Activated CD8-positive, alpha-beta memory T cell treated with anti-CD3 and anti-CD28 coated beads, Interleukin-2, amount 10 ng/mL, durations not matched to agents 7 days and 5 days (primary cell): ENCODE results near the gene PPP1R3G. TPM values are rescaled to one million over a fixed set of nuclear protein-coding genes. Genes with fewer than 3 reads are reported as not detected.
"Not testable (repeated sequence)": the region's sequence is repeated elsewhere in the genome, so short reads cannot be mapped to it uniquely, and the experiment has no call there.

Experiments used
- ATAC-seq: fragments of 150-1000 bp; cut with Tn5 transposase; one replicate; pipeline ENCODE4 v1.10.0; 2021; ENCODE audit warnings: moderate library complexity
- CTCF ChIA-PET: fragments of 350-600 bp; sonication (Branson Sonifier 250); formaldehyde crosslinking; loops from one replicate; lab custom pipeline; 2021; ENCODE audit warnings: antibody characterized with exemption; lab: Charles Lee
- DNase-seq: peaks from one replicate; pipeline ENCODE4 v3.0.0-alpha.2; 2020
- H3K27ac Mint-ChIP-seq: one replicate; pipeline ENCODE4 v1.8.0; 2021; ENCODE audit warnings: mild to moderate bottlenecking, mixed read lengths
- H3K27me3 Mint-ChIP-seq: one replicate; pipeline ENCODE4 v1.8.0; 2021; ENCODE audit warnings: mixed read lengths
- H3K36me3 Mint-ChIP-seq: one replicate; pipeline ENCODE4 v1.8.0; 2021; ENCODE audit warnings: mild to moderate bottlenecking, mixed read lengths
- H3K4me1 Mint-ChIP-seq: one replicate; pipeline ENCODE4 v1.8.0; 2021; ENCODE audit warnings: mixed read lengths
- H3K4me3 Mint-ChIP-seq: one replicate; pipeline ENCODE4 v1.8.0; 2021; ENCODE audit warnings: mild to moderate bottlenecking, moderate library complexity, mixed read lengths
- H3K9me3 Mint-ChIP-seq: one replicate; pipeline ENCODE4 v1.8.0; 2022; ENCODE audit warnings: low read depth, mixed read lengths
- total RNA-seq, 2 experiments: library from RNA; stranded (reverse); gene quantifications; one replicate each; pipeline ENCODE4 v1.2.3, GENCODE V29; 2021

PPP1R3G gene
- total RNA-seq, 2 experiments from 2014 or later = not detected

- ATAC-seq = no peak
- Mint-ChIP-seq H3K27ac (no peak overlapping the region), H3K4me3 (no peak overlapping the region), H3K36me3 (no peaks in the 10 kb centered on the region), H3K4me1 (no peaks in the 10 kb centered on the region), H3K27me3 (no peaks in the 10 kb centered on the region), H3K9me3 (no peaks in the 10 kb centered on the region)
- no peak for DNase-seq
- CTCF ChIA-PET = no interaction called here
Measured at GRCh38 chr6:5059036-5059896, 25.9 kb upstream of the PPP1R3G start.

- DNase-seq, CTCF ChIA-PET, H3K27me3 Mint-ChIP-seq, ATAC-seq, H3K4me3 Mint-ChIP-seq, H3K4me1 Mint-ChIP-seq, H3K9me3 Mint-ChIP-seq, H3K27ac Mint-ChIP-seq, H3K36me3 Mint-ChIP-seq: not testable (repeated sequence)
Measured at GRCh38 chr6:5060439-5060838, 24.7 kb upstream of the PPP1R3G start.

GRCh38 chr6:5061152-5061551, 24.0 kb upstream of the PPP1R3G start:
- Mint-ChIP-seq H3K4me1 (no peaks in the 10 kb centered on the region), H3K9me3 (no peaks in the 10 kb centered on the region), H3K27ac (no peak overlapping the region), H3K36me3 (no peaks in the 10 kb centered on the region), H3K4me3 (no peak overlapping the region), H3K27me3 (peaks cover 4% of the 10 kb centered on the region)
- no peak for ATAC-seq
- CTCF ChIA-PET = no interaction called here
- DNase-seq = no peak

GRCh38 chr6:5063617-5064016, 21.5 kb upstream of the PPP1R3G start:
- H3K36me3 Mint-ChIP-seq = no peaks in the 10 kb centered on the region
- H3K4me1 Mint-ChIP-seq = no peaks in the 10 kb centered on the region
- no peak overlapping the region for H3K4me3 Mint-ChIP-seq
- CTCF ChIA-PET = no interaction called here
- no peaks in the 10 kb centered on the region for H3K9me3 Mint-ChIP-seq
- peaks cover 4% of the 10 kb centered on the region for H3K27me3 Mint-ChIP-seq
- no peak for ATAC-seq
- H3K27ac Mint-ChIP-seq = no peak overlapping the region
- DNase-seq = no peak

- ATAC-seq (no peak), DNase-seq (no peak)
- Mint-ChIP-seq H3K4me3 (no peak overlapping the region), H3K9me3 (no peaks in the 10 kb centered on the region), H3K27ac (no peak overlapping the region), H3K36me3 (no peaks in the 10 kb centered on the region), H3K27me3 (peaks cover 6% of the 10 kb centered on the region), H3K4me1 (no peaks in the 10 kb centered on the region)
- CTCF ChIA-PET = no interaction called here
Measured at GRCh38 chr6:5066456-5067093, 18.6 kb upstream of the PPP1R3G start.

GRCh38 chr6:5067305-5067704, 17.8 kb upstream of the PPP1R3G start:
- Mint-ChIP-seq H3K4me3 (no peak overlapping the region), H3K4me1 (no peaks in the 10 kb centered on the region), H3K27me3 (peaks cover 6% of the 10 kb centered on the region), H3K9me3 (no peaks in the 10 kb centered on the region), H3K36me3 (no peaks in the 10 kb centered on the region), H3K27ac (no peak overlapping the region)
- DNase-seq (no peak), ATAC-seq (no peak)
- CTCF ChIA-PET = no interaction called here

GRCh38 chr6:5068153-5068751, 16.9 kb upstream of the PPP1R3G start:
- H3K36me3 Mint-ChIP-seq = no peaks in the 10 kb centered on the region
- H3K27ac Mint-ChIP-seq = no peak overlapping the region
- peaks cover 6% of the 10 kb centered on the region for H3K27me3 Mint-ChIP-seq
- H3K4me1 Mint-ChIP-seq = peaks cover 2% of the 10 kb centered on the region
- ATAC-seq = no peak
- CTCF ChIA-PET = no interaction called here
- no peak overlapping the region for H3K4me3 Mint-ChIP-seq
- DNase-seq = no peak
- no peaks in the 10 kb centered on the region for H3K9me3 Mint-ChIP-seq

- CTCF ChIA-PET = no interaction called here
- DNase-seq (no peak), ATAC-seq (no peak)
- Mint-ChIP-seq H3K36me3 (no peaks in the 10 kb centered on the region), H3K27me3 (peaks cover 12% of the 10 kb centered on the region), H3K27ac (no peak overlapping the region), H3K4me3 (no peak overlapping the region), H3K9me3 (no peaks in the 10 kb centered on the region), H3K4me1 (peaks cover 2% of the 10 kb centered on the region)
Measured at GRCh38 chr6:5071216-5071615, 13.9 kb upstream of the PPP1R3G start.

- DNase-seq (no peak), ATAC-seq (no peak)
- no peaks in the 10 kb centered on the region for H3K9me3 Mint-ChIP-seq
- peaks cover 12% of the 10 kb centered on the region for H3K27me3 Mint-ChIP-seq
- CTCF ChIA-PET = no interaction called here
- peaks cover 2% of the 10 kb centered on the region for H3K4me1 Mint-ChIP-seq
- H3K27ac Mint-ChIP-seq = no peak overlapping the region
- no peak overlapping the region for H3K4me3 Mint-ChIP-seq
- no peaks in the 10 kb centered on the region for H3K36me3 Mint-ChIP-seq
Measured at GRCh38 chr6:5072440-5072839, 12.7 kb upstream of the PPP1R3G start.

- DNase-seq = no peak
- H3K27me3 Mint-ChIP-seq = peaks cover 18% of the 10 kb centered on the region
- ATAC-seq = no peak
- H3K4me1 Mint-ChIP-seq = peaks cover 2% of the 10 kb centered on the region
- no peak overlapping the region for H3K27ac Mint-ChIP-seq
- CTCF ChIA-PET = no interaction called here
- no peaks in the 10 kb centered on the region for H3K9me3 Mint-ChIP-seq
- H3K4me3 Mint-ChIP-seq = no peak overlapping the region
- H3K36me3 Mint-ChIP-seq = no peaks in the 10 kb centered on the region
Measured at GRCh38 chr6:5073992-5074391, 11.1 kb upstream of the PPP1R3G start.

GRCh38 chr6:5076931-5077330, 8.2 kb upstream of the PPP1R3G start:
- peaks cover 2% of the 10 kb centered on the region for H3K4me1 Mint-ChIP-seq
- H3K9me3 Mint-ChIP-seq = no peaks in the 10 kb centered on the region
- H3K27ac Mint-ChIP-seq = no peak overlapping the region
- H3K4me3 Mint-ChIP-seq = no peak overlapping the region
- DNase-seq = peak; percentile 12
- CTCF ChIA-PET = no interaction called here
- no peak for ATAC-seq
- H3K36me3 Mint-ChIP-seq = no peaks in the 10 kb centered on the region
- H3K27me3 Mint-ChIP-seq = peaks cover 35% of the 10 kb centered on the region

GRCh38 chr6:5078121-5078669, 6.9 kb upstream of the PPP1R3G start:
- no peak for ATAC-seq
- DNase-seq = peak; percentile 9
- Mint-ChIP-seq H3K4me1 (no peaks in the 10 kb centered on the region), H3K36me3 (peaks cover 1% of the 10 kb centered on the region), H3K27ac (no peak overlapping the region), H3K4me3 (no peak overlapping the region), H3K9me3 (no peaks in the 10 kb centered on the region), H3K27me3 (peaks cover 46% of the 10 kb centered on the region)
- CTCF ChIA-PET = no interaction called here

- H3K27ac Mint-ChIP-seq = no peak overlapping the region
- CTCF ChIA-PET = no interaction called here
- H3K36me3 Mint-ChIP-seq = peaks cover 1% of the 10 kb centered on the region
- no peak overlapping the region for H3K4me3 Mint-ChIP-seq
- DNase-seq (no peak), ATAC-seq (no peak)
- H3K27me3 Mint-ChIP-seq = peaks cover 53% of the 10 kb centered on the region
- peaks cover under 1% of the 10 kb centered on the region for H3K4me1 Mint-ChIP-seq
- H3K9me3 Mint-ChIP-seq = no peaks in the 10 kb centered on the region
Measured at GRCh38 chr6:5079692-5080091, 5.4 kb upstream of the PPP1R3G start.
